ENCODE data around the gene ZNF652.
"Not testable (repeated sequence)": the region's sequence is repeated elsewhere in the genome, so short reads cannot be mapped to it uniquely, and the experiment has no call there.

Gene ZNF652

DNA sequence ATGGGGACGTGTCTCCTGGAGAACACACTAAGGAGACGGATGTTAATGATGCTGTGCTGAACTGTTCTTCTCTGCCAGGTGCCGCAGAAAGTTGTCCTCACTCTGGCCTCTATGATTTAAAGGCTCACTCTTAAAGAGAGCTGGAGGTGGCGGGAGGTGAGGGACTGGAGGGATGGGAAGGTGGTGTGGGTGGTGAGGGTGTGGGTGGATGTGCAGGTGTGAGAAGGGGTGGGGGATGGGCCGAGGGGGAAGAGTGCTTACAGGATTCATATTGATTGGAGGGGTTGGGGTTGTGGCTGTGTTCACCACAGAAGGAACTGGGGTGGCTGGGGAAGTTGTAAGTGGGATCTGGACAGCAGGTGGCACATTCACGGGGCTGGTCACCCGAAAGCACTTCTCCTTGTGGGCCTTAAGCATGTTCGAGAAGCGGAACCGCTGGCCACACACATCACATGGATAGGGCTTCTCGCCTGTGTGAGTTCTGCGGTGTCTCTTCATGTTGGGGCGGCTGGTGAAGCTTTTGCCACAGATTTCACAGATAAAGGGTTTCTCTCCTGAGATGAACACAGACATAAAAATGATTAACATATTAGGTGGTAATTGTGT lies 63.6 kb downstream of the ZNF652 start:
- DNase-seq = no peak

DNA sequence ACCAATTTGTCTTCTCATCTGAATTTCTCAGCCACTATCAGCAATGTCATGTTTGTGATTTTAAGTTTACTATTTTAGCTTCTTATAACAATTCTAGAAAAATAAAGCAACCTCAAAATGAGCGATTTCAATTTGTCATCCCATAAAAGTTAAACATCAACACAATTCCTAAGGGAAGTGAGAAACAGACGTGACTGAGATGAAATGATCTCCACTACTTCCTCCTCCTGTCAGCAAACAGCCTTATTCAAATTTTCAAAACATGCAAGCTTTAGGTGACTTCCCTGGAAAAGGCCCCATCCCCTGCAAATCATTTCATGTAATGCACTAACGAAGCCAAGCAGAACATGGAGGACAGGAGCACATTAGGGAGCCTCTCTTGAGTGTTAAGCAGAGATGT lies 64.9 kb downstream of the ZNF652 start:
- no peak for DNase-seq

DNA sequence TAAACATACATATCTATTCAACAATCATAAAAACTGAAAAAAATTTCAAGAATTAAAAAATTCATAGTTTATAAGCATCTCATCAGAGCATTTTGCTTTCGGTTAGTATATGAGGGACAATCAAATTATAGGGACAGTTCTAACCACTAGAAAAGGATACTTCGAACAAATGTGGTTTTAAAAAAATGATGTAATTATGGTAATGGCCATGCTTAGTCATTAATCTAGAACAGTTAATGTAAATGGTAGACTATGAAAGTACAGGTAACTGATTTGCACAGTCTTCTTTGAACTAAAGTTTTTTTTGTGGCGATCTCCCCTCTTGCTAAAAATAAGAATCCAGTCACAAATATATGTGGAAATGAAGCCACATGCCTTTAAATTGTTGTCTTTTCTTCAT lies 67.9 kb downstream of the ZNF652 start:
- no peak for DNase-seq

DNA sequence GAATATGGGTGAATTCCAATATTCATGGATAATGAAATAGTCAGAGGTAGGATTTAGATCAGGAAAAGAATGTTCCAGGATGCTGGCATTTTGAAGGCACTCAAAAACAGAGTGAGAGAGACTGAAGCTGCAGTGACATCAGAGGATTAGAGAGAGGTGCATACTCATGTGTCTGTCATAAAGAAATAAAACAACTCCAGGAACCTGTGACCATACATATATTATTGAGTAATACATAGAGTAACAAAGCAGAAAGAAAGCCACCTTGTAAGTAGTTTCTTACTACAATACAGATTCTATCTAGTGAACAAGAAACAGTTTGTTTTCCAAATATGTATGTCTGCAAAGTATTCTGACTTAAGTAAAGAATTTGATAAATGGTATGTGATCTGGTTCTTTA lies 69.1 kb downstream of the ZNF652 start:
- no peak for DNase-seq

DNA sequence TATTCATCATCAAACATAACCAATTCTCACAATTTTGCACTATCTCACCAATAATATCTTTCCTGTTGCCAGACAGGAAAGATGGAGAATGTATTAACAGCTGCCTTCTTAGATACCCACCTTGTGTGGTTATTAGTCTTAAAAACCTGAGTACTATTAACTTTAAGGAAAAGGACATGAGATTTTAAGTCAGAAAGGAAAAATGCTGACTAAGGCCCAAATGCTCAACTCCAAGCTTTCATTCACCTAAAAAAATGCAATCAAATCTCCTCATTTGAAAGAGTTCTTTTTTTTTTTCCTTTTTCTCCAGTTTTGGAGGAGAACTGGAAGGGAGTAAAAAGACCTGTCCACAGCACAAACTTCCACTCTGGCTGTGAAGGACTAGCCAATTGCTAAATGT lies 70.1 kb downstream of the ZNF652 start:
- no peak for DNase-seq

DNA sequence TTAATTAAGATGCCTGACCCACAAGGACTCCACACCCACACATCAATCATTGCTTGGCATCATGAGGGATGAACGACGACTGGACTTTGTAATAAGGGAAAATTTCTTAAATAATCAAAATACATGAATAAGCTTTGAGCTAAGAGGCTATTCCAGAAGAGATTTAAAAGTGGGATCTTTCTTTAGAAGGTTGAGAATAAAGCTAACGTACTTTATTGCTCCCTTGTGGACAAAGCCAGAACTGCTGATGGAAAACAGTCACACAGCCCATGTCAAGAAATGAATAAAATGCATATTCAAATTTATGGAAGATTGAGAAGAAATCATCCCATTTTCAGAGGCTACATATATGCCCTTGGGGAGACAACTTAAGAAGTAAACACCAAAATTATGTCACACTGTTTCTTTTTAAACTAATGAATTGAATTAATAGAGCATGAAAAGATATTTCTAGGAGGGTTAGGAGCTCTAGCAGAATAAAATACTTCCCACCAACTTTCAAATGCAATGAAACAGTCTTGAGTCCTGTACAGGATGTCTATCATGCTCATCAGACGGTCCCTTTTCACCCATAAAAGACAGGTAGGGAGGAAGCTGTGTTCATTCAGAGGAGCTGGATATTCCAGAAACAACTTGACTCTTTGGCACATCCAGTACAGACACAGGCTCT lies 71.2 kb downstream of the ZNF652 start:
- no peak for DNase-seq

DNA sequence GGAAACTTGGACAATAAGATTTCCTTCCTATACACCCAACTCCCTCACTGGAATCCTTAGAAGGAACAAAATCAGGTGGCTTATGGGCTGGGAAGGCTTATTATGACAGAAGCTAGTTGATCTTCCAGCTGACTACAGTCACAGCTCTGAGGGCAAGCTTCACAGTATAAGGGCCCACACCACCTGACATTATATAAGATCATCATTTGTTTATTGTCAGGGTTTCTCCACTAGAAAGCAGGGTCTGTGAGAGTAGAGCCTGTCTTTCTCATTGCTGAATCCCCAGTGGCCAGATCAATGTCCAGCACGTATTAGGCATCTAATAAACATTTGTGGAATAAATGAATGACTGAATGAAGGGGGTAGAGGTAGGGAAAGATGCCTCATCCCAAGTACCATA lies 73.7 kb downstream of the ZNF652 start:
- DNase-seq = no peak

DNA sequence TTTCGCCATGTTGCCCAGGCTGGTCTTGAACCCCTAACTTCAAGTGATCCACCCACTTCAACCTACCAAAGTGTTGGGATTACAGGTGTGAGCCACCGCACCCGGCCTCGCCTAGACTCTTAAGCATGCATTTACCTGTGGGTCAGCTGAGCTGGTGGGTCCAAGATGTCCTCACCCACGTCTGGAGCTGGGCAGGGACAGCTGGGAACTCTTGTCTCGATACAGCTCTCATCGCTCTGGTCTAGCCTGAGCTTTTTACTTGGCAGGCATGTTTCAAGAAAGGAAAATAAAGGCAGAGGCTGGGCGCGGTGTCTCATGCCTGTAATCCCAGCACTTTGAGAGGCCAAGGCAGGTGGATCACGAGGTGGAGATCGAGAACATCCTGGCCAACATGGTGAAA lies 74.6 kb downstream of the ZNF652 start:
- DNase-seq = no peak

DNA sequence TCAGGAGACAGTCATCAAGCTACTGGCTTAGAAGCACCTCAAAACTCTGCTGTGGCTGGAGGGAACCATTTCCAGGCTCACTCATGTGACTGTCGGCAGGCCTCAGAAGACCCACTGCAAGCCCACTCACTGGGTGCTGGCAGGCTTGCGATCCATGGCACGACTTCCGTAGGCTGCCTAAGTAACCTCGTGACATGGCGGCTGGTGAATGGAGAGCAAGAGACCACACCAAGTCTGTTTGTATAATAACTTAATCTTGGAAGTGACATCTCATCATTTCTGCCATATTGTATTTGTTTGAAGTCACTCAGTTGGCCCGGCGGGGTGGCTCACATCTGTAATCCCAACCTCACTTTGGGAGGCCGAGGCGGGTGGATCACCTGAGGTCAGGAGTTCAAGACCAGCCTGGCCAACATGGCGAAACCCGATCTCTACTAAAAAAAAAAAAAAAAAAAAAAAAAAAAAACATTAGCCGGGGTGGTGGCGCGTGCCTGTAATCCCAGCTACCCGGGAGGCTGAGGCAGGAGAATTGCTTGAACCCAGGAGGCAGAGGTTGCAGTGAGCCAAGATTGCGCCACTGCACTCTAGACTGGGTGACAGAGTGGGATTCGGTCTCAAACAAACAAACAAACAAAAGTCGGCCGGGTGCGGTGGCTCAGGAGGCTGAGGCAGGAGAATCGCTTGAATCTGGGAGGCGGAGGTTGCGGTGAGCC lies 75.6 kb downstream of the ZNF652 start:
- DNase-seq = not testable (repeated sequence)

DNA sequence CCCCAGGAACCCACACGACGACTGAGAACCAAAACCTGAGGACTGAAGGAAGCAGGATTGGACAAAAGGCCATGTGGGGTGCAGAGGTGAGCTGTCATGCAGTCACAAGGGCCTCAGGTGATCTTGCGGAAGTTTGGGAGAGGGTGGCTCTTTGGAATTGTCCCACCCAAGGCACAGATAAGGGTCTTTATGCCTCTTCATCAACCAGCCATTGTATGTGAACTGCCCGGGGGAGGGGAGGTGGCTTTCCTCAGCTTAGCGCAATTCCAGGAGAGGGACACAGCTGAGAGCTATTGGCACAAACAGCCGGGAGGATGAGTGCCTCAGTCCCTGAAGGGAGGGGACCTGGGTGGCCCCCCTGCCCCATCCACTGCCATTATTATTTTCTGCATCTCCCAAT lies 76.3 kb downstream of the ZNF652 start:
- DNase-seq = no peak

DNA sequence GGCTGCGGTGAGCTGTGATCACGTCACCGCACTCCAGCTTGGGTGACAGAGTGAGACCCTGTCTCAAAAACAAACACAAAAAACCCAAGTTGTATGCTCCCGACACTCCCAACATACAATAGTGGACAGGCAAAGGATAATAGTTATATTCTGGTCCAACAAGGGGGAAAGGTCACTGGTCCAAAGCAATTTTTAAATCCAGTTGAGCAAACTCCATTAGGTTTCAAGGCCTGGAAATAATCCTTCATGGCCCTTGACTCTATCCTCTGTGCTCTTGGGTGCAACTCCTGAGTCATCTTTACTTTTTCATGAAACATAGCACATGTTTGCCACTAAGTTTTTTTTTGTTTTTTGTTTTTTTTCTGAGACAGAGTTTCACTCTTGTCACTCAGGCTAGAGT lies 81.1 kb downstream of the ZNF652 start:
- DNase-seq = no peak

DNA sequence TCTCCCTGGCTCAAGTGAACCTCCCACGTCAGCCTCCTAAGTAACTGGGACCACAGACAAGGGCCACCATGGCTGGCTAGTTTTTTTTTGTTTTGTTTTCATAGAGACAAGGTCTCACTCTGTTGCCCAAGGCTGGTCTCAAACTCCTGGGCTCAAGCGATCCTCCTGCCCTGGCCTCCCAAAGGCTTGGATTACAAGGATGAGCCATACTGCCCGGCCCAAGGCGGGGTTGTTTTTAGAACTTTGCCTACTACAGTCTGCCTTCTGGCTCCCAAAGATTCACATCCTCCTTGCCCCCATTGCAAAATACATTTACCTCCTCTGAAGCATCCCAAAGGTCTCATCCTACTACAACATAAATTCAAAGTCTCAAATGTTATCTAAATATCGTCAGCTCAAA lies 82.0 kb downstream of the ZNF652 start:
- DNase-seq = no peak

DNA sequence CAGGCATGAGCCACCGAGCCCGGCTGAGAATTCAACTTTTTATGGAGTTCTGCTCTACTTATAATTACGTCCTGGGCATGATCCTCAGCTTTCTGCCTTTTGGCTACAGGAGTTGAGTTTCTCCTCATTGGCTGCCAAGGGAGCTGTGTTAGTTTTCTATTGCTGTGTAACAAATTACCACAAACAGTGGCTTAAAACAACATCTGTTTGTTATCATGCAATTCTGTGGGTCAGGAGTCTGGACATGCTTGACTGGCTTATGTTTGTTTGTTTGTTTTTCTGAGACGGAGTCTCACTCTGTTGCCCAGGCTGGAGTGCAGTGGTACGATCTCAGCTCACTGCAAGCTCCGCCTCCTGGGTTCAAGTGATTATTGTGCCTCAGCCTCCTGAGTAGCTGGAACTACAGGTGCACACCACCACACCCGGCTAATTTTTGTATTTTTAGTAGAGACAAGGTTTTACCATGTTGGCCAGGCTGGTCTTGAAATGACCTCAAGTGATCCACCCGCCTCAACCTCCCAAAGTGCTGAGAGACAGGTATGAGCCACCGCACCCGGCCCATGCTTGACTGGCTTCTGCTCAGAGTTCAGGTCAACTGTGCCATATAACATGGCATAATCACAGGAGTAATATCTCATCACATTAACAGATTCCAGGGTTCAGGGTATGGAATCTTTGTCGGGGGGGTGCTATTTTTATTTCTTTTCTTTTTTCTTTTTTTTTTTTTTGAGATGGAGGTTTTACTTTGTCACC lies 82.6 kb downstream of the ZNF652 start:
- DNase-seq = not testable (repeated sequence)

DNA sequence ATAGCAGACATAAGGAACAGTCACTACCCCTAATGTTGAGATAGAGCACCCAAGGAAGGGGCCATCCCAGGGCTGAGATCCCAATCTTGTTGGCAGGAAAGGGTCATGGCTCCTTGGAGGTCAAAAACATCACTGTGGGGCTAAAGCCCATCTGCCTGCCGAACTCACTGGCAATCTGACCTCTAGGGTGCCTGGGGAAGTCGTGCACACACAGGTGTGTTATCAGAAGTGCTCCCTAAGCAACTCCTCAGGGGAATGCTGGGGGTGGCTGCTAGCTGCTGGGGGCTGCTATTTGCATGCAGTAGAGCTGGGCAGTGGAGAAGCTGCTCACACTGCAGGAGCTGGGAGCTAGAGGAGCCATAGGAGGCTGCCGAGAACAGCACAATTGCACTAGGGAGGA lies 84.0 kb downstream of the ZNF652 start:
- DNase-seq = no peak

DNA sequence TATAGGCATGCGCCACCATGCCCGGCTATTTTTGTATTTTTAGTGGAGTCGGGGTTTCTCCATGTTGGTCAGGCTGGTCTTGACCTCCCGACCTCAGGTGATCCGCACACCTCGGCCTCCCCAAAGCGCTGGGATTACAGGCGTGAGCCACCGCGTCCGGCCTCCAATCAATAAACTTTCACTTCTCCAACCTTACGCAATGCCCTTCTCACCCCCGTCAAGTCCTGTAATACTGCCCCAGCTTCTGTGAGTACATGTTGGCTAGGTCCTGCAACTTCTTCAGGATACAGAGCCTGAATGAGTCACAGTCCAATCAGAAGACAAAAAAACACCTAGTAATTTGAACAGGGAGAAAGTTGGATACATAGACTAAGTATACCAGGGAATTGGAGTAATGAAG lies 84.4 kb downstream of the ZNF652 start:
- DNase-seq = no peak

DNA sequence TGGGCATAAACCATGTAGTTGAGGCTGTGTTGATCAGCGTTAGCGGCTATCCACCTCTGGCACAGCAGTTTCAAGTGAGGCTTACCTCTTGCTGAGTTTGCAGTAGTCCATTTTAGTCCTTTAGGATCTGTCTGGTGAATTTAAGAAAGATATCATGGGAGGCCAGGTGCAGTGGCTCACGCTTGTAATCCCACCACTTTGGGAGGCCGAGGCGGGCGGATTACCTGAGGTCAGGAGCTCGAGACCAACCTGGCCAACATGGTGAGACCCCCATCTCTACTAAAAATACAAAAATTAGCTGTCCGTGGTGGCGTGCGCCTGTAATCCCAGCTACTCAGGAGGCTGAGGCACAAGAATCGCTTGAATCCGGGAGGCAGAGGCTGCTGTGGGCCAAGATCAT lies 86.1 kb downstream of the ZNF652 start:
- DNase-seq = not testable (repeated sequence)

DNA sequence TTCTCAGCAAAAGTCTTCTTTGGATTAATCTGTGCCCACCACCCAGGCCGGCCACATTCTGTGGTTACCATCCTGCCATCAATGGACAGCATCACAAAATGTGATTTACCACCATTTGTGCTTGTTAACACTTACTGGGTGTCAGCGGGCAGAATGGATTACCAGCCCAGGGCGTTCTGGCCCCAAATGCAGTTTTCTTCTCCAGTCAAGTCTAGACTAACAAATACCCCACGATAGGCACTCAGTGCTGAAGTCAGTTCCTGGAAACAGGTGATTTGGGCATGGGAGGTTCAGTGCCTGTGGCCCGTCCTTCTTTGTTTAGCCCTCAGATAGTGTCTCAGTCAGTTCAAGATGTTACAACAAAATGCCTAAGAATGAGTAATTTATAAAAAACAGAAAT lies 92.7 kb downstream of the ZNF652 start:
- DNase-seq = no peak

DNA sequence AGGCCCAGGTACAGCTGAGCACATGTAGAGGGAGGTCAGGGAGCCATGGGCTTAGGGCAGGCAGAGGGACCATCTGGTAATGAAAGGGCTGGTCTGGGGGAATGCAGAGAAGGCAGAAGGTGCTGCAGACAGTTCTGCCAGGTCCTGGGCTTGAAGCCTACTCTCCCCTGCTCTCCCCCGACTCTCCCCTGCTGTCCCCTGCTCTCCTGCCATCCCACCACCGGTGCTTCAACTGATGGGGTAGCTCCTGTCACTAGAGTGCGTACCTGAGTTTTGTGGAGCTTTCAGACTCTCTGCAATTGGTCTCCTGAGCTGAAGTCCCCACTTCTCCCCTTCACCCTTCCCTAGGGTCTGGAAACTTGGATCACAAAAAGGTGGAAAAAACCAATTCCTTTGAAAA lies 94.1 kb downstream of the ZNF652 start:
- no peak for DNase-seq

DNA sequence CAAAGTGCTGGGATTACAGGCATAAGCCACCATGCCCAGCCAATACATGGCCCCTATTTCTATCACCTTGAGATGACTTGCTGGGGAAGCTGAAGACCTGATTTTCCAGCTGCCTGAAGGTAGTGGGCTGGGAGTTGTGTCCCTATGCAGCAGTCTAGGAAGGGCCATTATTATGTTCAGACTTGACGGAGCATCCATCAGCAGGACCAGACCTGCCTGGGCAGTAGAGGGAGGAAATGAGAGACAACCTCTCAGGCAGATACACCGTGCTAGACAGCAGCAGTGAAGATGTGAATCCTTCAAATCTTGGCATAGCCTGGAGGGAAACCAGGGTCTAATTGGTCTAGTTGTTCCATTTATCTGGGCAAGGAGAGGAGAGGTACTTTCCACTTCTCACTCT lies 95.8 kb downstream of the ZNF652 start:
- DNase-seq = no peak

DNA sequence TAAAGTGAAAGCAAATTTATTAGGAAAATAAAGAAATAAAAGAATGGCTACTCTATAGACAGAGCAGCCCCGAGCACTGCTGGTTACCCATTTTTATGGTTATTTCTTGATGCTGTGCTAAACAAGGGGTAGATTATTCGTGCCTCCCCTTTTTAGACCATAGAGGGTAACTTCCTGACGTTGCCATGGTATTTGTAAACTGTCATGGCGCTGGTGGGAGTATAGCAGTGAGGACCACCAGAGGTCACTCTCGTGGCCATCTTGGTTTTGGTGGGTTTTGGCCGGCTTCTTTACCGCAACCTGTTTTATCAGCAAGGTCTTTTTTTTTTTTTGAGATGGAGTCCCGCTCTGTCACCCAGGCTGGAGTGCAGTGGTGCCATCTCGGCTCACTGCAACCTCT lies 100.5 kb downstream of the ZNF652 start:
- DNase-seq = not testable (repeated sequence)

DNA sequence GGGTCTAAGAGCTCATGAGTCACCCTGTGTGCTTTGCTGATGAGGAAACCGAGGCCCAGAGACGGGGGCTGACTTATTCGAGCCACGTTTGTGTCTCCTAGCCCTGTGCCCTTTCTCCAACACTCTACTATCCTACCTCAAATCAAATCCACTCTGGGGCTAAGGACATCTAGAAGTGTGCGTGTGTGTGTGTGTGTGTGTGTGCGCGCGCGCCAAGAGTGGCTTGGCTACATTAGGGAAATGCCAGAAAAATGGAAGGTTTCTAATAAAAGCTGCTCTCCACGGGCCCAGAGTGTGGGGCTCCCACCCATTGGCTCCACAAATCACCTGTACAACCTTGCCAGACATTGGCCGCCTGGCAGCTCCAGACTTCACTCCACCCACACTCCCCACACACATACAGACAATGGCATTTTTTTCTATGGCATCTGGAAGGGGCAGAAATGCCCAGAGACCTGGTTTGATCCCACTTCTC lies 101.2 kb downstream of the ZNF652 start:
- no peak for DNase-seq

DNA sequence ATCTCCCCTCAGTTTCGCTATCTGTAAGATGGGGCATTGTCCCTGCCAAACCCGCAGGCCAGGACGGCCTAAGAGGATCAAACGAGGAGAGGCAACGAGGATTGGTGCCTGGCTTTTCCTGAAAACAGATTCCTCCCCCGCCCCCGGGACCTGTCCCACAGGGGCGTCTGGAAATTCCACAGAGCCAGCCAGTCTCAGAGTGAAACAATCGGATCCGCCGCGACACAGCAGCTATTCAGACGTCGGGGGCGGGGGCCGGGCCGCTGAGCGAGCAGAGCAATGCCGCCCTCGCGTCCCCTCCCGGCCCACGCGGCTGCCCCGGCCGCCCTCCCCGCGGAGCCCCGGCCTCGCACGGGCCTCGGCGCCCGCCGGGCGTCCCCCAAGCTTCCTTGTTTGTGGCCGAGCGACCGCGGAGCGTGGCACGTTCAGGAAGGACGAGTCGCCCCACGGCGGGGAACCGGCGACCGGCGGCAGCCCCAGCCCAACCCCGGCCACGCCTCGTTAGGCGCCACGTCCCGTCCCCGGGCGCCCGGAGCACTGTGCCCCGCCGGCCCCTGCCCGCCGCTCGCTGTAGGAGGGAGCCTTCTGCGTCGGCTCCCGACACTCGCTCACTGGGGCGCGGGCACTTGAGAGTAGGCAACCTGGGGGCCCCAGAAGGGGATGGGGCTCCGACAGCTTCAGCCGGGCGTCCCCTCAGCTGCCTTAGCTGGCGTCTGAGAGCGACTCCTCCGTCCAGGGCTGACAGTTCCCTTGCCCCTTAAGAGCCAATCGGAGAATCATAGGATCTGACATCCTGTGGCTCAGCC lies 101.8 kb downstream of the ZNF652 start:
- DNase-seq = peak; percentile 14

DNA sequence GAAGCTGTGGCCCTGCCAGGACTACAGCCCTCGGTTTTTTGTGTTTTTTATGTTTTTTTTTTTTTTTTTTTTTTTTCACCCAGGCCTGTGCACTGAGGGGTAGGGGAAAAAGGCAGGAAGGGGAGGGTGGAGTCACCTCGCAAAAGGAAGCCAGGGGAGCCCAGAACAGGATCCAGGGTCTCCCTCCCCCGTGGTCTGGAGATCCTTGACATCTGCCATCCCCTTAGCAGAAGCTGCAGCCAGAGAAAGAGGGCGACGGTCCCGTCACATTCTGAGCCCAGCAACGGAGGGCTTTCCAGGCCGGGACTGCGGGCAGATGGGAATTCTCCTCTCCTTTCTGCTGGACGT lies 102.4 kb downstream of the ZNF652 start:
- DNase-seq = no peak

Data from NCI-H510A (cell line).